Vagina (tissue), 2 donors: ENCODE measurements around the gene MAP3K14.

Experiments
- POLR2AphosphoS5 ChIP-seq, 2 donors: sonication (generic); formaldehyde crosslinking; IDR thresholded peaks; one replicate each; pipeline ENCODE4 v1.9.0; 2017; ENCODE audit warnings: antibody characterized with exemption in 2 of 2, mild to moderate bottlenecking in 2 of 2, low read depth in 1 of 2; ENCODE audit not compliant: insufficient read depth in 1 of 2
- TF ChIP-seq, protein P1 (sequence below), 3 experiments: fragments of 450-650 bp in 2 of 3; fragments of 200-600 bp in 1 of 3; sonication (generic) in 1 of 3; IDR thresholded peaks; one replicate each; pipeline ENCODE4 v1.5.1; 2017 to 2019; ENCODE audit warnings: antibody characterized with exemption in 3 of 3, mild to moderate bottlenecking in 2 of 3, moderate library complexity in 2 of 3

DNA sequence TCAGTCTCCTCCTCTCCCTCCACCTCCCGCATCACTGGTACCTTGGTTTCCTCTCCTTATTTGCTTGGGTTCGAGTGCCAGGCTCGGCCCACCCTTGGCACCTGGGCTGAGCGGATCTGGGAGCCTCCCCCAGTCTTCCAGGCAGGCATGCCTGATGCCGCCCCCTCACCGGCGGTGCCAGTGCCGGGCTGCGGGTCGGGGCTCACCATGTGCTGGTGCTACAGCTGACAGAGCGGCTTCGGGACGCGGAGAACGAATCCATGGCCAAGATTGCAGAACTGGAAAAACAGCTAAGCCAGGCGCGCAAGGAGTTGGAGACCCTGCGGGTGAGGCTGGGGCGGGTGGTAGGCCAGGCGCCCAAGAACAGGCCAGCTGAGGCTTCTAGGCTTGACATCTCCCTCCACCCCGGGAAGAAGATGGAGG is 75.9 kb downstream of the MAP3K14 start:
- no peak for TF ChIP-seq POLR2AphosphoS5 (IDR thresholded peaks at IDR 0.05; ENCODE audit: insufficient read depth in 1 of 2, low read depth in 1 of 2)
- TF ChIP-seq, protein P1, sequence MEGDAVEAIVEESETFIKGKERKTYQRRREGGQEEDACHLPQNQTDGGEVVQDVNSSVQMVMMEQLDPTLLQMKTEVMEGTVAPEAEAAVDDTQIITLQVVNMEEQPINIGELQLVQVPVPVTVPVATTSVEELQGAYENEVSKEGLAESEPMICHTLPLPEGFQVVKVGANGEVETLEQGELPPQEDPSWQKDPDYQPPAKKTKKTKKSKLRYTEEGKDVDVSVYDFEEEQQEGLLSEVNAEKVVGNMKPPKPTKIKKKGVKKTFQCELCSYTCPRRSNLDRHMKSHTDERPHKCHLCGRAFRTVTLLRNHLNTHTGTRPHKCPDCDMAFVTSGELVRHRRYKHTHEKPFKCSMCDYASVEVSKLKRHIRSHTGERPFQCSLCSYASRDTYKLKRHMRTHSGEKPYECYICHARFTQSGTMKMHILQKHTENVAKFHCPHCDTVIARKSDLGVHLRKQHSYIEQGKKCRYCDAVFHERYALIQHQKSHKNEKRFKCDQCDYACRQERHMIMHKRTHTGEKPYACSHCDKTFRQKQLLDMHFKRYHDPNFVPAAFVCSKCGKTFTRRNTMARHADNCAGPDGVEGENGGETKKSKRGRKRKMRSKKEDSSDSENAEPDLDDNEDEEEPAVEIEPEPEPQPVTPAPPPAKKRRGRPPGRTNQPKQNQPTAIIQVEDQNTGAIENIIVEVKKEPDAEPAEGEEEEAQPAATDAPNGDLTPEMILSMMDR (IDR thresholded peaks at IDR 0.05): no peak
